Endothelial cell of umbilical vein (primary cell): Measurements from ENCODE around the gene LNPK. TPM values are rescaled to one million over a fixed set of nuclear protein-coding genes. Genes with fewer than 3 reads are reported as not detected.
A peak's percentile ranks its signal among the peaks of the same experiment; 100 is the strongest.

ENCODE experiments used
- BruUV-seq: library from RNA; stranded (reverse); fragments of 400-500 nt; replicated peaks from 2 replicates; lab custom pipeline; 2021; lab: Mats Ljungman, UMichigan
- CTCF ChIA-PET: fragments of 300-600, 350-600 bp; sonication (Branson Sonifier 250); formaldehyde crosslinking; loops from one replicate; lab custom pipeline; 2021; ENCODE audit warnings: antibody characterized with exemption, inconsistent platforms; lab: Charles Lee
- POLR2A ChIA-PET: fragments of 300-600, 350-600 bp; sonication (Branson Sonifier 250); formaldehyde crosslinking; loops from one replicate; lab custom pipeline; 2021; ENCODE audit warnings: antibody characterized with exemption, inconsistent platforms; lab: Charles Lee
- DNase-seq: peaks from one replicate; pipeline ENCODE4 v3.0.0-alpha.2; 2011; ENCODE audit warnings: low read depth, low spot score
- FAIRE-seq: peaks from 2 replicates; lab custom pipeline; 2011; peaks lifted over from hg19 to GRCh38; lab: Jason Lieb, UNC
- H2AFZ ChIP-seq: 2 replicates; pipeline ENCODE4 v1.6.0; 2012; ENCODE audit warnings: low read depth, low read length, control low read depth, inconsistent platforms
- H3K27ac ChIP-seq: 2 replicates; pipeline ENCODE4 v1.5.1; 2011; ENCODE audit warnings: low read depth, mild to moderate bottlenecking, control low read depth, low read length, moderate library complexity; ENCODE audit not compliant: insufficient read depth
- H3K27me3 ChIP-seq, 2 experiments: 2 replicates each; pipeline versions ENCODE4 v1.6.0 to v1.6.1; 2011; ENCODE audit warnings: low read length in 2 of 2, mixed read lengths in 1 of 2; ENCODE audit not compliant: control insufficient read depth in 2 of 2, insufficient read depth in 2 of 2
- H3K36me3 ChIP-seq, 2 experiments: 2 replicates in 1 of 2; 3 replicates in 1 of 2; pipeline ENCODE4 v1.5.1; 2011; ENCODE audit warnings: low read length in 2 of 2, mild to moderate bottlenecking in 1 of 2, moderate library complexity in 1 of 2; ENCODE audit not compliant: control insufficient read depth in 2 of 2, insufficient read depth in 2 of 2; ENCODE audit errors: extremely low read depth in 1 of 2
- H3K4me1 ChIP-seq: 3 replicates; pipeline ENCODE4 v1.5.1; 2011; ENCODE audit warnings: mild to moderate bottlenecking, low read length; ENCODE audit not compliant: control insufficient read depth, insufficient read depth; ENCODE audit errors: extremely low read depth
- H3K4me2 ChIP-seq: 2 replicates; pipeline ENCODE4 v1.6.1; 2011; ENCODE audit warnings: low read length, control low read depth, mixed read lengths; ENCODE audit not compliant: insufficient read depth
- H3K4me3 ChIP-seq, 3 experiments: fragments of 200-600 bp in 1 of 3; sonication (generic), shearing (Covaris generic) in 1 of 3; replicated peaks in 1 of 3; 2 replicates each; pipeline ENCODE4 v1.5.1; 2011 to 2016; ENCODE audit warnings: control low read depth in 3 of 3, low read length in 3 of 3, mild to moderate bottlenecking in 2 of 3, inconsistent platforms in 1 of 3, low read depth in 1 of 3, moderate library complexity in 1 of 3; ENCODE audit not compliant: insufficient read depth in 1 of 3
- H3K79me2 ChIP-seq: 2 replicates; pipeline ENCODE4 v1.6.0; 2012; ENCODE audit warnings: low read length, inconsistent platforms; ENCODE audit not compliant: control insufficient read depth, insufficient read depth
- H3K9ac ChIP-seq: replicated peaks from 2 replicates; pipeline ENCODE3; 2011; ENCODE audit warnings: low read length, control low read depth; ENCODE audit not compliant: insufficient read depth; ENCODE audit errors: extremely low read depth
- H3K9me1 ChIP-seq: replicated peaks from 3 replicates; pipeline ENCODE4 v1.6.0; 2011; ENCODE audit warnings: mild to moderate bottlenecking, low read length; ENCODE audit not compliant: control insufficient read depth, insufficient read depth; ENCODE audit errors: extremely low read depth
- H3K9me3 ChIP-seq: replicated peaks from 2 replicates; pipeline ENCODE4 v1.5.1; 2012; ENCODE audit warnings: low read length, inconsistent platforms; ENCODE audit not compliant: control insufficient read depth, insufficient read depth
- H4K20me1 ChIP-seq: replicated peaks from 2 replicates; pipeline ENCODE3; 2011; ENCODE audit warnings: mild to moderate bottlenecking, low read length; ENCODE audit not compliant: control insufficient read depth, insufficient read depth; ENCODE audit errors: extremely low read depth
- GATA2 ChIP-seq: IDR thresholded peaks from 2 replicates; pipeline ENCODE4 v1.7.0; 2011; ENCODE audit warnings: low read depth, mild to moderate bottlenecking, moderate library complexity, mixed read lengths, low read length; ENCODE audit not compliant: insufficient read length, insufficient read depth
- MYC ChIP-seq: IDR thresholded peaks from one replicate; pipeline ENCODE4 v1.6.1; 2011; ENCODE audit warnings: mild to moderate bottlenecking, low read depth, low read length
- POLR2A ChIP-seq: IDR thresholded peaks from 2 replicates; pipeline ENCODE4 v1.6.1; 2012; ENCODE audit warnings: low read depth, mild to moderate bottlenecking, control low read depth, low read length
- POLR2AphosphoS5 ChIP-seq: IDR thresholded peaks from 2 replicates; pipeline ENCODE4 v1.6.1; 2012; ENCODE audit warnings: low read depth, mild to moderate bottlenecking, control low read depth, low read length, moderate library complexity; ENCODE audit not compliant: insufficient read depth
- dilution Hi-C: fragments of 300-500 bp; cut with MboI; formaldehyde crosslinking; loops from one replicate; pipeline ENCODE4 v1.15.0; 2019; ENCODE audit warnings: low sequenced_read_pairs; ENCODE audit not compliant: extremely low pct_ligation_motif_present
- intact Hi-C: fragments of 100-400 bp; cut with micrococcal nuclease; formaldehyde crosslinking; loops from one replicate; pipeline ENCODE4 v1.10.0; 2022
- polyA plus RNA-seq, 4 experiments: library from polyadenylated mRNA; depleted of rRNA in 3 of 4; stranded (reverse) in 3 of 4; unstranded in 1 of 4; fragments of >200 nt; gene quantifications; 2 replicates each; pipeline versions ENCODE4 v1.2.1 to v1.2.3, GENCODE V29; 2011 to 2012; ENCODE audit warnings: missing spikeins in 1 of 4
- total RNA-seq: library from RNA; stranded (reverse); gene quantifications from 2 replicates; pipeline ENCODE4 v1.2.3, GENCODE V29; 2021
- TF ChIP-seq, protein P1 (sequence below): IDR thresholded peaks from 2 replicates; pipeline ENCODE4 v1.6.1; 2011; ENCODE audit not compliant: insufficient read depth, insufficient read length

Gene LNPK
- total and polyA plus RNA-seq, 2 donors (not counting 3 experiments of a cell fraction or from before 2014, with no cell fraction given) = 2.4 to 11.2 TPM

DNA sequence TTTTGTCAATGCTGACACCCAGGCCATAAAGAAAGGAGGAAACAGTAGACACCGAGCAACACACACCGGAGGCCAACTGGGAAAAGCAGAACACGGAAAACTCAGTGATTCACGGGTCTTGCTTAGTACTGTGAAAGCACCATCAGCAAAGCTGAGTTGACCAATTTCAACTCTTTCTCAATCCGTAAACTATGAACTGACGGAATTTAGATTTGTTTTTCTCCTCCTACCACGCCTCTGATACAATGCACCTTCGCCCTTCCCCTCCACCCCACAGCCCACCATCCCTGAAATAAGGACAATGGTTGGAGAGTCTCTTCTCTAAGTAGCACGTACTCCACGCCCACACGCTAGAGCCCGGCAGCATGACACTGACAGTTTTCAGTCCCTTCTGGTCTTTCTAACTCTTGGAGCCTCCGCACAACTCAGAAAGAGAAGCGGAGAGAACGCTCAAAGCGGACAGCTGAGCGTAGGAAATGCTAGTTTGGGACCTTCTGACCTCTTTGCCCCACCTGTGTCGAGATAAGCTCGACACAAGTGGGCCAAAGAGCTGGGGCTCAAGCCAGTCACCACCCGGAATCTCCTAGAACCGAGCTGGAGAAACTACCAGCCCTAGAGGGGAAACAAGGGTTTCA, 669 bp downstream of the LNPK start:
- TF ChIP-seq MYC = no peak
- peak; percentile 10 for TF ChIP-seq GATA2
- Histone ChIP-seq H3K27ac (peak overlapping the region; percentile 10), H3K9ac (peak overlapping the region; percentile 78), H3K9me1 (no peaks in the 10 kb centered on the region), H3K4me1 (peaks cover 17% of the 10 kb centered on the region), H3K36me3 (no peaks in the 10 kb centered on the region), H2AFZ (peak overlapping the region; percentile 87), H3K4me2 (peak overlapping the region; percentile 93), H3K27me3 (peaks cover 0 to 2% of the 10 kb centered on the region in 2 experiments), H3K79me2 (peaks cover 25% of the 10 kb centered on the region), H3K4me3 (peak overlapping the region; percentile 58 to 83 (median 79)), H4K20me1 (no peaks in the 10 kb centered on the region), H3K9me3 (no peaks in the 10 kb centered on the region)
- dilution Hi-C loops (no loop called here), intact Hi-C loops (loop anchor here (5.0 kb wide), 1 partner anchor 651 kb away; no protein-coding TSS in a partner anchor)
- ChIA-PET CTCF (interaction anchor here (0.8 to 1.3 kb wide), 8 partner anchors 9 to 1148 kb away, joined by 3 to 5 read pairs (median 4); no protein-coding TSS in a partner anchor), POLR2A (no interaction called here)
- peak; percentile 71 for DNase-seq
- peak; percentile 63 for FAIRE-seq
- BruUV-seq = no TSS peak

GRCh38 chr2:175999283-175999819, 2.7 kb downstream of the LNPK start:
- intact Hi-C loops (no loop called here), dilution Hi-C loops (no loop called here)
- no TSS peak for BruUV-seq
- no peaks in the 10 kb centered on the region for H4K20me1 ChIP-seq
- no peaks in the 10 kb centered on the region for H3K9me1 ChIP-seq
- TF ChIP-seq, protein P1, sequence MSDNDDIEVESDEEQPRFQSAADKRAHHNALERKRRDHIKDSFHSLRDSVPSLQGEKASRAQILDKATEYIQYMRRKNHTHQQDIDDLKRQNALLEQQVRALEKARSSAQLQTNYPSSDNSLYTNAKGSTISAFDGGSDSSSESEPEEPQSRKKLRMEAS = no peak
- TF ChIP-seq POLR2A (no peak), POLR2AphosphoS5 (no peak), MYC (no peak)
- ChIA-PET CTCF (no interaction called here), POLR2A (no interaction called here)
- H3K27me3 ChIP-seq = no peaks in the 10 kb centered on the region
- no peaks in the 10 kb centered on the region for H3K36me3 ChIP-seq
- FAIRE-seq = no peak
- H2AFZ ChIP-seq = no peak overlapping the region
- H3K4me2 ChIP-seq = no peak overlapping the region
- no peak overlapping the region for H3K9ac ChIP-seq
- H3K4me1 ChIP-seq = peaks cover 17% of the 10 kb centered on the region
- no peaks in the 10 kb centered on the region for H3K9me3 ChIP-seq
- no peak for DNase-seq
- H3K79me2 ChIP-seq = peaks cover 29% of the 10 kb centered on the region
- H3K4me3 ChIP-seq = no peak overlapping the region
- H3K27ac ChIP-seq = no peak overlapping the region
